Ishikawa (cell line): ENCODE results near the gene DNAH6.

Experiments used
- CEBPB ChIP-seq: IDR thresholded peaks from 2 replicates; pipeline ENCODE4 v1.6.1; 2012
- CREB1 ChIP-seq: IDR thresholded peaks from 2 replicates; pipeline ENCODE4 v1.6.1; 2012; ENCODE audit warnings: low read depth
- MAX ChIP-seq: IDR thresholded peaks from 2 replicates; pipeline ENCODE4 v1.6.1; 2012
- RAD21 ChIP-seq: IDR thresholded peaks from 2 replicates; pipeline ENCODE4 v1.6.1; 2012; ENCODE audit warnings: low read depth
- REST ChIP-seq: IDR thresholded peaks from 2 replicates; pipeline ENCODE4 v1.6.1; 2012; ENCODE audit warnings: low read depth, mild to moderate bottlenecking
- YY1 ChIP-seq: IDR thresholded peaks from 2 replicates; pipeline ENCODE4 v1.6.1; 2012; ENCODE audit warnings: low read depth

- no peak for TF ChIP-seq CEBPB
- no peak for TF ChIP-seq MAX
- no peak for TF ChIP-seq YY1
- no peak for TF ChIP-seq REST
- no peak for TF ChIP-seq CREB1
- no peak for TF ChIP-seq RAD21
Measured at GRCh38 chr2:84866122-84866521, 349.8 kb downstream of the DNAH6 start.
